ENCODE measurements around the gene CDC42BPA. TPM values are rescaled to one million over a fixed set of nuclear protein-coding genes. Genes with fewer than 3 reads are reported as not detected.

CDC42BPA gene
- total and polyA plus RNA-seq, 2 of the 13 experiments (the other 11 are each of a cell fraction or from before 2014, with no cell fraction given), result 6.5 to 16.0 TPM

DNA sequence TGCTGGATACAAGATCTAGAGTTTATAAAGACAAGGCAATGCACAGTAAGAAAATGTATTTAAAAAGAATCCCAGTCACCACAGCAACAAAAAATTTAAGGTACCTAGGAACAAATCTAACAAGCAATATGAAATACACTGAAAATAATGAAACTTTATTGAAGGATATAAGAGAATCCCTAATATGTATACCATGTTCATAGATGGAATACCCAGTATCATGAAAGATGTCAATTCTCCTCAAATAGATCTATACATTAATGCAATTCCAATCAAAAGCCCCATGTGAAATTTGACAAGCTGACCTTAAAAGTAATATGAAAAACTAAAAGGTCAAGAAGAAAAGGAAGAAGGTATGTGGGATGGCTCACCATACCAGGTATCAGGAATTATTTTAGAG lies 269.0 kb downstream of the CDC42BPA start:
- H3K4me3 ChIP-seq (replicated peaks in 1 of 3; ENCODE audit: insufficient read depth in 1 of 3, low read depth in 2 of 3, low read length in 3 of 3), result no peak overlapping the region
- no peak overlapping the region for H3K9ac ChIP-seq (ENCODE audit: insufficient read depth, low read depth, low read length)
- ATAC-seq (no peak), FAIRE-seq (no peak), DNase-seq (ENCODE audit: low spot score) (no peak)
- no peak overlapping the region for H2AFZ ChIP-seq (ENCODE audit: low read length)
- no peaks in the 10 kb centered on the region for H3K27me3 ChIP-seq (ENCODE audit: control insufficient read depth in 1 of 2, insufficient read depth in 2 of 2, low read length in 2 of 2)
- H3K4me1 ChIP-seq (ENCODE audit: insufficient read depth, low read length), result no peaks in the 10 kb centered on the region; the same call in 1 of the 2 replicates
- no peak overlapping the region for H3K27ac ChIP-seq (ENCODE audit: extremely low read length, insufficient read depth, low read length)
- CTCF ChIA-PET (ENCODE audit: low intra/inter-chr PET ratio, low total read pairs), result no interaction called here
- no peaks in the 10 kb centered on the region; a peak in 1 of 5 replicates for H3K36me3 ChIP-seq (replicated peaks in 1 of 2; ENCODE audit: control insufficient read depth in 1 of 2, insufficient read depth in 2 of 2, low read length in 2 of 2)
- in situ Hi-C loops (cut with HindIII; ENCODE audit: extremely low pct_ligation_motif_present, low pct_unique_long_range_greater_than_20kb), result no loop called here
- H3K79me2 ChIP-seq (ENCODE audit: insufficient read depth, low read length), result no peaks in the 10 kb centered on the region
- POLR2A ChIA-PET, result no interaction called here
- no peaks in the 10 kb centered on the region for H4K20me1 ChIP-seq (ENCODE audit: insufficient read depth, low read length)
- H3K9me3 ChIP-seq (ENCODE audit: low read length), result no peaks in the 10 kb centered on the region
- no peak overlapping the region for H3K4me2 ChIP-seq (ENCODE audit: low read depth, low read length)
- intact Hi-C loops (cut with micrococcal nuclease; ENCODE audit: unreplicated experiment), result no loop called here
- no TSS peak for BruUV-seq (replicated peaks)
- no peak for TF ChIP-seq KDM1A (CRISPR knock-in tag; IDR thresholded peaks at IDR 0.05)
- TF ChIP-seq PITX1 (CRISPR knock-in tag; IDR thresholded peaks at IDR 0.05), result no peak
- no peak for TF ChIP-seq SP5 (CRISPR knock-in tag; IDR thresholded peaks at IDR 0.05; ENCODE audit: borderline replicate concordance, low read depth)
- TF ChIP-seq, protein P1, sequence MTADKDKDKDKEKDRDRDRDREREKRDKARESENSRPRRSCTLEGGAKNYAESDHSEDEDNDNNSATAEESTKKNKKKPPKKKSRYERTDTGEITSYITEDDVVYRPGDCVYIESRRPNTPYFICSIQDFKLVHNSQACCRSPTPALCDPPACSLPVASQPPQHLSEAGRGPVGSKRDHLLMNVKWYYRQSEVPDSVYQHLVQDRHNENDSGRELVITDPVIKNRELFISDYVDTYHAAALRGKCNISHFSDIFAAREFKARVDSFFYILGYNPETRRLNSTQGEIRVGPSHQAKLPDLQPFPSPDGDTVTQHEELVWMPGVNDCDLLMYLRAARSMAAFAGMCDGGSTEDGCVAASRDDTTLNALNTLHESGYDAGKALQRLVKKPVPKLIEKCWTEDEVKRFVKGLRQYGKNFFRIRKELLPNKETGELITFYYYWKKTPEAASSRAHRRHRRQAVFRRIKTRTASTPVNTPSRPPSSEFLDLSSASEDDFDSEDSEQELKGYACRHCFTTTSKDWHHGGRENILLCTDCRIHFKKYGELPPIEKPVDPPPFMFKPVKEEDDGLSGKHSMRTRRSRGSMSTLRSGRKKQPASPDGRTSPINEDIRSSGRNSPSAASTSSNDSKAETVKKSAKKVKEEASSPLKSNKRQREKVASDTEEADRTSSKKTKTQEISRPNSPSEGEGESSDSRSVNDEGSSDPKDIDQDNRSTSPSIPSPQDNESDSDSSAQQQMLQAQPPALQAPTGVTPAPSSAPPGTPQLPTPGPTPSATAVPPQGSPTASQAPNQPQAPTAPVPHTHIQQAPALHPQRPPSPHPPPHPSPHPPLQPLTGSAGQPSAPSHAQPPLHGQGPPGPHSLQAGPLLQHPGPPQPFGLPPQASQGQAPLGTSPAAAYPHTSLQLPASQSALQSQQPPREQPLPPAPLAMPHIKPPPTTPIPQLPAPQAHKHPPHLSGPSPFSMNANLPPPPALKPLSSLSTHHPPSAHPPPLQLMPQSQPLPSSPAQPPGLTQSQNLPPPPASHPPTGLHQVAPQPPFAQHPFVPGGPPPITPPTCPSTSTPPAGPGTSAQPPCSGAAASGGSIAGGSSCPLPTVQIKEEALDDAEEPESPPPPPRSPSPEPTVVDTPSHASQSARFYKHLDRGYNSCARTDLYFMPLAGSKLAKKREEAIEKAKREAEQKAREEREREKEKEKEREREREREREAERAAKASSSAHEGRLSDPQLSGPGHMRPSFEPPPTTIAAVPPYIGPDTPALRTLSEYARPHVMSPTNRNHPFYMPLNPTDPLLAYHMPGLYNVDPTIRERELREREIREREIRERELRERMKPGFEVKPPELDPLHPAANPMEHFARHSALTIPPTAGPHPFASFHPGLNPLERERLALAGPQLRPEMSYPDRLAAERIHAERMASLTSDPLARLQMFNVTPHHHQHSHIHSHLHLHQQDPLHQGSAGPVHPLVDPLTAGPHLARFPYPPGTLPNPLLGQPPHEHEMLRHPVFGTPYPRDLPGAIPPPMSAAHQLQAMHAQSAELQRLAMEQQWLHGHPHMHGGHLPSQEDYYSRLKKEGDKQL (CRISPR knock-in tag; IDR thresholded peaks at IDR 0.05; ENCODE audit: low read depth), result no peak
- TF ChIP-seq IRX3 (CRISPR knock-in tag; IDR thresholded peaks at IDR 0.05; ENCODE audit: borderline replicate concordance, low read depth), result no peak
- TF ChIP-seq CCAR2 (optimal IDR thresholded peaks at IDR 0.05; ENCODE audit: low read depth, low read length), result no peak
- TF ChIP-seq ZNF564 (CRISPR knock-in tag; IDR thresholded peaks at IDR 0.05), result no peak
- TF ChIP-seq AGO1 (IDR thresholded peaks at IDR 0.05; ENCODE audit: low read depth, low read length, poor library complexity, severe bottlenecking), result no peak
- TF ChIP-seq, protein P2, sequence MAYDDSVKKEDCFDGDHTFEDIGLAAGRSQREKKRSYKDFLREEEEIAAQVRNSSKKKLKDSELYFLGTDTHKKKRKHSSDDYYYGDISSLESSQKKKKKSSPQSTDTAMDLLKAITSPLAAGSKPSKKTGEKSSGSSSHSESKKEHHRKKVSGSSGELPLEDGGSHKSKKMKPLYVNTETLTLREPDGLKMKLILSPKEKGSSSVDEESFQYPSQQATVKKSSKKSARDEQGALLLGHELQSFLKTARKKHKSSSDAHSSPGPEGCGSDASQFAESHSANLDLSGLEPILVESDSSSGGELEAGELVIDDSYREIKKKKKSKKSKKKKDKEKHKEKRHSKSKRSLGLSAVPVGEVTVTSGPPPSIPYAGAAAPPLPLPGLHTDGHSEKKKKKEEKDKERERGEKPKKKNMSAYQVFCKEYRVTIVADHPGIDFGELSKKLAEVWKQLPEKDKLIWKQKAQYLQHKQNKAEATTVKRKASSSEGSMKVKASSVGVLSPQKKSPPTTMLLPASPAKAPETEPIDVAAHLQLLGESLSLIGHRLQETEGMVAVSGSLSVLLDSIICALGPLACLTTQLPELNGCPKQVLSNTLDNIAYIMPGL (CRISPR knock-in tag; IDR thresholded peaks at IDR 0.05; ENCODE audit: borderline replicate concordance in 1 of 2, low read depth in 1 of 2), result no peak
- TF ChIP-seq ZFP36L1 (CRISPR knock-in tag; IDR thresholded peaks at IDR 0.05), result no peak
- no peak for TF ChIP-seq ZNF101 (CRISPR knock-in tag; IDR thresholded peaks at IDR 0.05; ENCODE audit: borderline replicate concordance, low read depth)
- TF ChIP-seq ZNF577 (CRISPR knock-in tag; IDR thresholded peaks at IDR 0.05; ENCODE audit: borderline replicate concordance, low read depth), result no peak
- TF ChIP-seq, protein P3, sequence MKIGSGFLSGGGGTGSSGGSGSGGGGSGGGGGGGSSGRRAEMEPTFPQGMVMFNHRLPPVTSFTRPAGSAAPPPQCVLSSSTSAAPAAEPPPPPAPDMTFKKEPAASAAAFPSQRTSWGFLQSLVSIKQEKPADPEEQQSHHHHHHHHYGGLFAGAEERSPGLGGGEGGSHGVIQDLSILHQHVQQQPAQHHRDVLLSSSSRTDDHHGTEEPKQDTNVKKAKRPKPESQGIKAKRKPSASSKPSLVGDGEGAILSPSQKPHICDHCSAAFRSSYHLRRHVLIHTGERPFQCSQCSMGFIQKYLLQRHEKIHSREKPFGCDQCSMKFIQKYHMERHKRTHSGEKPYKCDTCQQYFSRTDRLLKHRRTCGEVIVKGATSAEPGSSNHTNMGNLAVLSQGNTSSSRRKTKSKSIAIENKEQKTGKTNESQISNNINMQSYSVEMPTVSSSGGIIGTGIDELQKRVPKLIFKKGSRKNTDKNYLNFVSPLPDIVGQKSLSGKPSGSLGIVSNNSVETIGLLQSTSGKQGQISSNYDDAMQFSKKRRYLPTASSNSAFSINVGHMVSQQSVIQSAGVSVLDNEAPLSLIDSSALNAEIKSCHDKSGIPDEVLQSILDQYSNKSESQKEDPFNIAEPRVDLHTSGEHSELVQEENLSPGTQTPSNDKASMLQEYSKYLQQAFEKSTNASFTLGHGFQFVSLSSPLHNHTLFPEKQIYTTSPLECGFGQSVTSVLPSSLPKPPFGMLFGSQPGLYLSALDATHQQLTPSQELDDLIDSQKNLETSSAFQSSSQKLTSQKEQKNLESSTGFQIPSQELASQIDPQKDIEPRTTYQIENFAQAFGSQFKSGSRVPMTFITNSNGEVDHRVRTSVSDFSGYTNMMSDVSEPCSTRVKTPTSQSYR (CRISPR knock-in tag; IDR thresholded peaks at IDR 0.05; ENCODE audit: borderline replicate concordance), result no peak
